Kidney tubule cell (primary cell): ENCODE data around the gene ZCCHC17.
A peak's percentile ranks its signal among the peaks of the same experiment; 100 is the strongest.
"Not testable (repeated sequence)": the region's sequence is repeated elsewhere in the genome, so short reads cannot be mapped to it uniquely, and the experiment has no call there.

Source experiments
- DNase-seq: peaks from one replicate; pipeline ENCODE4 v3.0.0-alpha.2; 2018; ENCODE audit warnings: low spot score

Gene ZCCHC17

GRCh38 chr1:31371121-31371959 lies 74.5 kb downstream of the ZCCHC17 start:
- DNase-seq: peak; percentile 57

- DNase-seq: peak; percentile 24
Measured at GRCh38 chr1:31372051-31372450, 75.2 kb downstream of the ZCCHC17 start.

GRCh38 chr1:31372751-31373055 lies 75.9 kb downstream of the ZCCHC17 start:
- peak; percentile 51 for DNase-seq

- DNase-seq: peak; percentile 80
Measured at GRCh38 chr1:31373056-31373896, 76.4 kb downstream of the ZCCHC17 start, which contains the start of gene FABP3. TSS of gene FABP3 (minus strand) at chr1:31373076. CDS start at chr1:31373014, 62 bp downstream.

GRCh38 chr1:31373897-31374486 lies 77.2 kb downstream of the ZCCHC17 start:
- no peak for DNase-seq

GRCh38 chr1:31374511-31375196 lies 77.8 kb downstream of the ZCCHC17 start:
- peak; percentile 81 for DNase-seq

GRCh38 chr1:31376375-31377134 lies 79.7 kb downstream of the ZCCHC17 start:
- DNase-seq: peak; percentile 96

GRCh38 chr1:31377364-31377863 lies 80.6 kb downstream of the ZCCHC17 start:
- DNase-seq: peak; percentile 80

GRCh38 chr1:31378001-31378400 lies 81.2 kb downstream of the ZCCHC17 start:
- DNase-seq: no peak

GRCh38 chr1:31380181-31380580 lies 83.3 kb downstream of the ZCCHC17 start:
- DNase-seq: no peak

- DNase-seq: peak; percentile 68
Measured at GRCh38 chr1:31381394-31382294, 84.8 kb downstream of the ZCCHC17 start.

- no peak for DNase-seq
Measured at GRCh38 chr1:31382379-31382989, 85.7 kb downstream of the ZCCHC17 start.

GRCh38 chr1:31383967-31384366 lies 87.1 kb downstream of the ZCCHC17 start:
- no peak for DNase-seq

- not testable (repeated sequence) for DNase-seq
Measured at GRCh38 chr1:31386576-31387243, 89.9 kb downstream of the ZCCHC17 start.

- peak; percentile 53 for DNase-seq
Measured at GRCh38 chr1:31387612-31388011, 90.8 kb downstream of the ZCCHC17 start.

GRCh38 chr1:31389616-31390015 lies 92.8 kb downstream of the ZCCHC17 start:
- no peak for DNase-seq

- peak; percentile 16 for DNase-seq
Measured at GRCh38 chr1:31390071-31390470, 93.2 kb downstream of the ZCCHC17 start.

- no peak for DNase-seq
Measured at GRCh38 chr1:31393463-31393862, 96.6 kb downstream of the ZCCHC17 start.

- DNase-seq: peak; percentile 90
Measured at GRCh38 chr1:31394584-31395193, 97.9 kb downstream of the ZCCHC17 start.
